SK-N-SH (cell line): ENCODE results near the gene ASS1. TPM values are rescaled to one million over a fixed set of nuclear protein-coding genes. Genes with fewer than 3 reads are reported as not detected.

ENCODE experiments used
- CTCF ChIA-PET: fragments of 300-600, 350-600 bp; formaldehyde crosslinking; extraction: SDS; loops from one replicate; lab custom pipeline; 2021; lab: Yijun Ruan, JAX
- POLR2A ChIA-PET: fragments of 350-600 bp; sonication (Branson Sonifier 250); formaldehyde crosslinking; extraction: SDS; loops from one replicate; lab custom pipeline; 2020; ENCODE audit warnings: antibody characterized with exemption, inconsistent platforms; lab: Yijun Ruan, JAX
- DNase-seq: peaks from one replicate; pipeline ENCODE4 v3.0.0; 2012
- H2AFZ ChIP-seq: fragments of 200-600 bp; sonication (generic); 2 replicates; pipeline ENCODE4 v1.8.1; 2016; ENCODE audit warnings: antibody characterized with exemption, mild to moderate bottlenecking, low read depth
- H3F3A ChIP-seq: fragments of 200-600 bp; sonication (generic); replicated peaks from 2 replicates; pipeline ENCODE3; 2016; ENCODE audit warnings: antibody characterized with exemption, mild to moderate bottlenecking; ENCODE audit not compliant: insufficient read depth
- H3K27ac ChIP-seq, 2 experiments: fragments of 200-500 bp in 1 of 2; fragments of 200-600 bp in 1 of 2; sonication (Bioruptor generic) in 1 of 2; sonication (generic), shearing (Covaris generic) in 1 of 2; 2 replicates each; pipeline versions ENCODE4 v1.5.1 to v1.6.1; 2014 to 2016; ENCODE audit warnings: low read depth in 2 of 2, inconsistent platforms in 1 of 2, low read length in 1 of 2, mild to moderate bottlenecking in 1 of 2, mixed read lengths in 1 of 2
- H3K27me3 ChIP-seq: fragments of 200-600 bp; sonication (generic), shearing (Covaris generic); 2 replicates; pipeline ENCODE4 v1.6.1; 2016; ENCODE audit warnings: mixed run types; ENCODE audit not compliant: insufficient read depth
- H3K36me3 ChIP-seq, 2 experiments: fragments of 200-500 bp in 1 of 2; fragments of 200-600 bp in 1 of 2; sonication (Bioruptor generic) in 1 of 2; sonication (generic) in 1 of 2; replicated peaks in 1 of 2; 2 replicates each; pipeline versions ENCODE3 to v1.5.1; 2014 to 2016; ENCODE audit warnings: low read length in 1 of 2, mild to moderate bottlenecking in 1 of 2; ENCODE audit not compliant: insufficient read depth in 2 of 2, control insufficient read depth in 1 of 2
- H3K4me1 ChIP-seq, 2 experiments: fragments of 200-500 bp in 1 of 2; fragments of 200-600 bp in 1 of 2; sonication (Bioruptor generic) in 1 of 2; sonication (generic), shearing (Covaris generic) in 1 of 2; 2 replicates each; pipeline versions ENCODE4 v1.5.1 to v1.6.1; 2014 to 2016; ENCODE audit warnings: low read depth in 1 of 2, low read length in 1 of 2, mixed run types in 1 of 2; ENCODE audit not compliant: insufficient read depth in 2 of 2, control insufficient read depth in 1 of 2
- H3K4me2 ChIP-seq: fragments of 200-600 bp; sonication (generic), shearing (Covaris generic); 2 replicates; pipeline ENCODE4 v1.6.1; 2017; ENCODE audit warnings: mixed run types
- H3K4me3 ChIP-seq, 2 experiments: fragments of 200-500 bp in 1 of 2; fragments of 200-600 bp in 1 of 2; sonication (Bioruptor generic) in 1 of 2; sonication (generic), shearing (Covaris generic) in 1 of 2; 2 replicates each; pipeline versions ENCODE4 v1.5.1 to v1.8.1; 2014 to 2016; ENCODE audit warnings: low read depth in 2 of 2, inconsistent platforms in 1 of 2, low read length in 1 of 2, mild to moderate bottlenecking in 1 of 2, mixed read lengths in 1 of 2, moderate library complexity in 1 of 2
- H3K79me2 ChIP-seq: fragments of 200-600 bp; sonication (generic); 2 replicates; pipeline ENCODE4 v1.8.1; 2017; ENCODE audit warnings: mild to moderate bottlenecking; ENCODE audit not compliant: insufficient read depth
- H3K9ac ChIP-seq: fragments of 200-600 bp; sonication (generic); 2 replicates; pipeline ENCODE4 v1.6.1; 2017; ENCODE audit warnings: mixed run types
- H3K9me2 ChIP-seq: fragments of 200-600 bp; sonication (generic); 2 replicates; pipeline ENCODE4 v1.6.1; 2017; ENCODE audit warnings: mixed run types
- H3K9me3 ChIP-seq: fragments of 200-600 bp; sonication (generic); 2 replicates; pipeline ENCODE4 v1.6.1; 2017; ENCODE audit warnings: mixed run types, mild to moderate bottlenecking, moderate library complexity
- H4K20me1 ChIP-seq: fragments of 200-600 bp; sonication (generic); 2 replicates; pipeline ENCODE4 v1.6.1; 2017; ENCODE audit warnings: mild to moderate bottlenecking, mixed run types; ENCODE audit not compliant: insufficient read depth
- ELF1 ChIP-seq: IDR thresholded peaks from 2 replicates; pipeline ENCODE4 v1.4.0; 2012
- EP300 ChIP-seq, 2 experiments: IDR thresholded peaks; 2 replicates each; pipeline versions ENCODE4 v1.4.0 to v1.6.1; 2012; ENCODE audit warnings: borderline replicate concordance in 1 of 2, low read depth in 1 of 2, low read length in 1 of 2
- EZH2phosphoT487 ChIP-seq: fragments of 200-600 bp; sonication (generic); IDR thresholded peaks from 2 replicates; pipeline ENCODE4 v1.6.1; 2017; ENCODE audit warnings: low read depth, mixed run types, mild to moderate bottlenecking, antibody characterized with exemption, moderate library complexity, borderline replicate concordance
- GATA2 ChIP-seq: sonication (generic); formaldehyde crosslinking; IDR thresholded peaks from 2 replicates; pipeline ENCODE4 v1.5.0; 2020; ENCODE audit warnings: mild to moderate bottlenecking, missing genetic modification reagents
- IRF3 ChIP-seq: fragments of 150-350 bp; IDR thresholded peaks from 2 replicates; pipeline ENCODE4 v1.6.1; 2016; ENCODE audit warnings: mild to moderate bottlenecking, low read depth, low read length
- NRF1 ChIP-seq: IDR thresholded peaks from 2 replicates; pipeline ENCODE4 v1.6.1; 2012; ENCODE audit warnings: low read depth, mild to moderate bottlenecking, low read length
- POLR2AphosphoS5 ChIP-seq: IDR thresholded peaks from 2 replicates; pipeline ENCODE4 v1.6.1; 2012; ENCODE audit warnings: low read depth, low read length
- RFX5 ChIP-seq: IDR thresholded peaks from 2 replicates; pipeline ENCODE4 v1.6.1; 2012; ENCODE audit warnings: mild to moderate bottlenecking, improper control_type of control experiment, low read length
- SIN3A ChIP-seq: IDR thresholded peaks from 2 replicates; pipeline ENCODE4 v1.6.1; 2012; ENCODE audit warnings: low read depth, mild to moderate bottlenecking, low read length, moderate library complexity, borderline replicate concordance
- TEAD4 ChIP-seq: IDR thresholded peaks from 2 replicates; pipeline ENCODE4 v1.4.0; 2012; ENCODE audit warnings: mild to moderate bottlenecking, borderline replicate concordance; ENCODE audit not compliant: insufficient read depth
- WGBS: methylation state at CpG from one replicate; pipeline ENCODE4 v1.1.6; 2017; ENCODE audit warnings: low lambda C conversion rate; 5-methylcytosine and 5-hydroxymethylcytosine counted together
- polyA plus RNA-seq, 3 experiments: library from polyadenylated mRNA; depleted of rRNA; stranded (reverse); fragments of >200 nt; gene quantifications; 2 replicates each; pipeline ENCODE4 v1.2.3, GENCODE V29; 2012
- small RNA-seq, 7 experiments: library from RNA; depleted of rRNA; stranded (forward); fragments of <200 nt; gene quantifications; one replicate each; pipeline ENCODE3, GENCODE V24; 2012
- TF ChIP-seq, protein P1 (sequence below): IDR thresholded peaks from 2 replicates; pipeline ENCODE4 v1.4.0; 2012; ENCODE audit warnings: low read depth, borderline replicate concordance

ASS1 gene
- polyA plus RNA-seq, 1 of the 3 experiments (the other 2 are of a cell fraction): 0.59 TPM

GRCh38 chr9:130548103-130548502 is 103.3 kb downstream of the ASS1 start:
- H2AFZ ChIP-seq: no peak overlapping the region
- no peaks in the 10 kb centered on the region for H3F3A ChIP-seq
- no peak overlapping the region for H3K27ac ChIP-seq
- 0 out of 2 replicates have a peak, but pooled peaks cover 6% of the 10 kb centered on the region for H3K27me3 ChIP-seq
- H3K36me3 ChIP-seq: no peaks in the 10 kb centered on the region
- H3K9ac ChIP-seq: no peak overlapping the region
- TF ChIP-seq GATA2 (no peak), EZH2phosphoT487 (no peak), POLR2AphosphoS5 (no peak), RFX5 (no peak), SIN3A (no peak), EP300 (IDR thresholded peaks at IDR 0.05; ENCODE audit: borderline replicate concordance in 1 of 2, low read depth in 1 of 2, low read length in 1 of 2) (no peak), TEAD4 (no peak), IRF3 (no peak), NRF1 (no peak)
- TF ChIP-seq, all 33 proteins: peak for 0
- Histone ChIP-seq H3K9me2 (no peaks in the 10 kb centered on the region), H3K79me2 (no peaks in the 10 kb centered on the region), H3K9me3 (no peaks in the 10 kb centered on the region), H3K4me3 (no peak overlapping the region), H4K20me1 (no peaks in the 10 kb centered on the region), H3K4me1 (no peaks in the 10 kb centered on the region), H3K4me2 (no peak overlapping the region)
- no peak for DNase-seq
- ChIA-PET POLR2A (no interaction called here), CTCF (no interaction called here)
- WGBS: 44% methylated on average over 3 of the region's 6 CpGs

GRCh38 chr9:130549093-130549735 is 104.5 kb downstream of the ASS1 start:
- no peaks in the 10 kb centered on the region for H4K20me1 ChIP-seq
- no peaks in the 10 kb centered on the region for H3K9me3 ChIP-seq
- ChIA-PET CTCF (no interaction called here), POLR2A (no interaction called here)
- H3K9me2 ChIP-seq: no peaks in the 10 kb centered on the region
- peaks cover 6% of the 10 kb centered on the region; the same call in 1 of the 2 replicates for H3K27me3 ChIP-seq
- no peaks in the 10 kb centered on the region for H3K79me2 ChIP-seq
- no peak overlapping the region for H2AFZ ChIP-seq
- no peak overlapping the region for H3K9ac ChIP-seq
- H3F3A ChIP-seq: no peaks in the 10 kb centered on the region
- WGBS: 62% methylated on average over 5 of the region's 5 CpGs
- no peak overlapping the region for H3K4me2 ChIP-seq
- no peak overlapping the region for H3K27ac ChIP-seq
- TF ChIP-seq, protein P1, sequence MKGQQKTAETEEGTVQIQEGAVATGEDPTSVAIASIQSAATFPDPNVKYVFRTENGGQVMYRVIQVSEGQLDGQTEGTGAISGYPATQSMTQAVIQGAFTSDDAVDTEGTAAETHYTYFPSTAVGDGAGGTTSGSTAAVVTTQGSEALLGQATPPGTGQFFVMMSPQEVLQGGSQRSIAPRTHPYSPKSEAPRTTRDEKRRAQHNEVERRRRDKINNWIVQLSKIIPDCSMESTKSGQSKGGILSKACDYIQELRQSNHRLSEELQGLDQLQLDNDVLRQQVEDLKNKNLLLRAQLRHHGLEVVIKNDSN: peak; percentile 75; the same call in 1 of the 2 replicates
- TF ChIP-seq ELF1: no peak
- no peaks in the 10 kb centered on the region for H3K36me3 ChIP-seq
- H3K4me3 ChIP-seq: no peak overlapping the region
- no peak for DNase-seq
- H3K4me1 ChIP-seq: no peaks in the 10 kb centered on the region

Small RNA genes lying within 50 kb of the gene (small RNA-seq; reads per million reads assigned to genes)
- gene RN7SL665P: 0 reads per million in 7 experiments

Other genes with a start within 250 kb of the ASS1 start
- gene HMCN2, start 179.2 kb upstream of the ASS1 start, polyA plus RNA-seq (2012; rRNA removed): 0.15 and 0.28 TPM in 2 replicates
- gene FUBP3, start 134.6 kb downstream of the ASS1 start, polyA plus RNA-seq (2012; rRNA removed): 55.1 and 58.3 TPM in 2 replicates
- gene PRDM12, start 219.6 kb downstream of the ASS1 start, polyA plus RNA-seq (2012; rRNA removed): 0.02 and 0.08 TPM in 2 replicates
- 28.7 and 36.8 TPM in 2 replicates for gene EXOSC2, start 248.8 kb downstream of the ASS1 start, polyA plus RNA-seq (2012; rRNA removed)